Right kidney (tissue), 1 donor: Measurements from ENCODE around the gene FNDC11.
"Not testable (repeated sequence)": the region's sequence is repeated elsewhere in the genome, so short reads cannot be mapped to it uniquely, and the experiment has no call there.

Source experiments
- DNase-seq: peaks from one replicate; pipeline ENCODE4 v3.0.0-alpha.2; 2016

Gene FNDC11

DNA sequence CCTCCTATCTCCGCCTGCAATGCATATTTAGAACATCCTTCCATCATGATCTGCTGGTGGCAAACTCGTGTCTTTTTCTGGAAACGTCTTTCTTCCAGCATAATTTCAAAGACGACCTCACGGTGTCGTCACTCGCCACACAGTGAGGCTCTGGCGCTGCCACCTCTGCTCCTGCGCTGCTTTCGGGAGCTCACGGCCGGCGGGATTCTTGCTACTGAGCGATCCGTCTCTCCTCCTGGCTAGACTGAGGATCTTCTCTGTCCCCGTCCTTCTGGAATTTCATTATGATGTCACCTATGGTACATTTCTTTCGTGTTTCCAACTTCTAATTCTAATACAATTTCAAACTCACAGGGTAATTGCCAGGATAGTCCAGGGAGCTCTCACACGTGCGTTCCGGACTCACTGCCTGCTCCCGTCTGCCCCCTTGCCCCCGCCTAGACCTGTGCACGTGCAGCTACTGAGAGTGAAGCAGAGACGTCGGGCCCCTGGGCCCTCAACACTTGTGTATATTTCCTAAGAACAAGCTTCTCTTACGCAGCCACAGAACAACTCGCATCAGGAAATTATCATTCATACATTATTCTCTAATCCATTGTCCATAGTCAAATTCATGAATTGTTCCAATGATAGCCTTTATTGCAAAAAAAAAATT, 45.6 kb downstream of the FNDC11 start:
- DNase-seq, result no peak

- not testable (repeated sequence) for DNase-seq
These were observed 47.7 kb downstream of the FNDC11 start for GRCh38 chr20:63601679-63602078.

DNA sequence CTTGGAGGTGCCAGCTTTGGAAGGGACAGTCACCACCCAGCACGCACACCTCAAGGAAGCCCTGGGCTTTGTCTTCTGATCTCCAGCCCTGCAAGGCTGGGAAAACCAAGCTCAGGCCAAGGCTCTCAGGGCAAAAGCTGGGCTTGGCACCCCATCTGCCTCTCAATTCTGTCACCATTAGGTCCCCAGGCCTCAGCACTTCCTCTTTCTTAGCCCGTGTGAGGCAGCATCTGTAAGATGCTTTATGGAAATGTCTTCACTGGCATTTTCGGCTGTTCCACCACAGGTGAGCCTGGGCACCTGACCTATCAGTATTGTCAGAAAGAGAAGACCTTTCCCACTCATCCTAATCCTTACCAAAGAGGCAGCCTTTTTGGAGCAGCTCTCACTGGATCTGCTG, 48.4 kb downstream of the FNDC11 start:
- no peak for DNase-seq
